IPS DF 19.7 (cell line): Measurements from ENCODE around the gene TMEM92.
"Not testable (repeated sequence)": the region's sequence is repeated elsewhere in the genome, so short reads cannot be mapped to it uniquely, and the experiment has no call there.

Experiments
- DNase-seq: peaks from one replicate; pipeline ENCODE4 v3.0.0-alpha.2; 2013; ENCODE audit warnings: low read depth, low spot score

The TMEM92 gene

DNA sequence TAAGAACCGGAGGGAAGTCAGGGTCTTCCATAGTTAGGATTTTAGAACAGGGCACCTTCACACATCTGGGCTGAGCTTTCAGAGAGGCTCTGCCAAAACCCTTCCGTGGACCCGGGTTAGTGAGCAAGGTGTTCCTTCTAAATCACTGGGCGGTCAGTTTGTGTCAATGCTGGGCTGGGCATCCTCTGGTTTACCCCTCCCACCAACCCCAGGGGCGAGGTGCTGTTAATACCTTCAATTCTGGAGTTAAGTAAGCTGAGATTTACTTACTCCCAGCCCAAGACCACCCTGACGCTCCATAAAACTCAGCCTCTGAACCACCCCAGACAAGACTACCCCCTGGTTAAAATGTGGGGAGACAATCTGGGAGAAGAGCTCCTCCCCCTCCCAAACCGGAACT is 1.0 kb downstream of the TMEM92 start:
- DNase-seq, result no peak

DNA sequence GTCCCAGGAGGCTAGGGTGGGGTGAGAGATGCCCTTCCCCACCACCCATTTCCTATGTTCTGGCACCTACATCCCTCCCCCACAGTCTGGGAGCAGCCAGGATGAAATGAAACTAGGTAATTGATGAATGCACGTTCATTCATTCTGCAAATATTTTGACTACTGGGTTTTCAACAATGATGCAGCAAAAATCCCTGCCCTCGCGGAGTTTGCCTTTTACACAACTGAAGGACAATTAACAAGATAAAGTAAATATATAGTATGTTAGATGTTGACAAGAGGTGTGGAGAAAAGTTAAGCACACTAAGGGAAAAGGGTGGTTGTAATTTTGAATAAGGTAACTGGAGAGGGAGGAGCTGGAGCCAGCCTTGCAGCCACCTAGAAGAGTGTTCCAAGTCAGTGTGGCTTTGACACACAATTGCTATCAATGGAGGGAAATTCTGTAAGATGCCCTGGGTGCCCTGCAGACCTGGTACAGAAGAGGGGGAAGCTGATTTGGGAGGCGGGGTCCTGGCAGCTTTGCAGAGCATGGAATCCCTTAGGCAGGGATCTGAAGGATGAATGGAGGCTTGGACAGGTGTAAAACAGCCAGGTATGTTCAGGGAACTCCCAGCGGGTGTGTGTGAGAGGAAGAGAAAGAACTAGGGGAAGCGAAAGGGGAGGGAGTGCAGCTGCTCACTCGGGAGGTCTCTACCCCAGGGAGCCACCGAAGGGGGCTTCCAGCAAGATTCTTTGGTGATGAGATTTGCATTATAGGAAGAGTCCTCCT is 2.5 kb downstream of the TMEM92 start:
- no peak for DNase-seq

DNA sequence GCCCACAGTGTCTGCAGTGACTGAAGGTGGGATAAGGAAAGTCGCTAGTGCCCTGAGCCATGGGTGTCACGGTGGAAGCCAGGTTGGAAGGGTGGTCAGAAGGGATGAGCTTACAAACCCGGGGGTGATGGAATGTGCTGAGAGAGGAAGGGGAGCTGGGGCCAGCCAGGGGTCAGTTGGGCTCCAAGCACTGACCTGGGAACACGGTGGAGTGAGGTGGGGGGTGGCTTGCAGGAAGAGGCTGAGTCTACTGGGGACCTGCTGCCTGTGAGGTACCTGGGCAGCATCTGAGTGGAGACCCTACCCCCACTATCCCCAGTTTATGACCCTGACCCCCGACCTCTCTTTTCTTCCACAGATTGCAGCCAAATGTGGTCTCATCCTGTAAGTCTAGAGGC is 3.1 kb downstream of the TMEM92 start:
- DNase-seq, result no peak

DNA sequence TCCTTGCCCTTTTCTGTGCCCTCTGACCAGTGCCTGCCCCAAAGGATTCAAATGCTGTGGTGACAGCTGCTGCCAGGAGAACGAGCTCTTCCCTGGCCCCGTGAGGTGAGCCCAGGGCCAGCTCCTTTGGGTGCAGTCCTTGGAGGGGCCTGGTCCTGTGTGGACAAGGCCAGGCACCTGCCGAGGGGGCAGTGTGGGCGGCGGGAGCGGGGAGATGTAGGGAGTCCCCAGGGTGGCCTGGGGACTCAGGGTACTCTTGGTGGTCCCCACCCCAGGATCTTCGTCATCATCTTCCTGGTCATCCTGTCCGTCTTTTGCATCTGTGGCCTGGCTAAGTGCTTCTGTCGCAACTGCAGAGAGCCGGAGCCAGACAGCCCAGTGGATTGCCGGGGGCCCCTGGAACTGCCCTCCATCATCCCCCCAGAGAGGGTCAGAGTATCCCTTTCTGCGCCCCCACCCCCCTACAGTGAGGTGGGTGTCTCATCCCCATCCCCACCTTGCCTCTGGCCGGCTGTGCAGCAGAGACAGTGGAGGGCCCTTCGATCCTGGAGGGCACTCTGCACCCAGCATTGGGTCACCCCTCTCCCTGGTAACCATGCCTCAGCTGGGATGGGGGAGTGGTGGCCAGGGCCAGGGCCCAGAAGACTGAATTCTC is 4.4 kb downstream of the TMEM92 start:
- no peak for DNase-seq

DNA sequence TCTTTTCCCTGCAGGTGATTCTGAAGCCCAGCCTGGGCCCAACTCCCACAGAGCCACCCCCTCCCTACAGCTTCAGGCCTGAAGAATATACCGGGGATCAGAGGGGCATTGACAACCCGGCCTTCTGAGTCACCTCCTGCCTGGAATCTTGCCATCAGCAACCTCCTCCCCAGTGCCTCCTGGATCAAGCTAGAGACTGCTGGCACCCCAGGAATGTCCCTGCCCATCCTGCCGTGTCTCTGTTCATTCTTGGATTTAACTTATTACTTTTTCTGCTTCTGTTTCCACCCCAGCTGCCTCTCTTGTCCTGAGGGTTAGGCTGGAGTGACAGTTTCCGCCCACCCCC is 4.9 kb downstream of the TMEM92 start:
- DNase-seq, result no peak

DNA sequence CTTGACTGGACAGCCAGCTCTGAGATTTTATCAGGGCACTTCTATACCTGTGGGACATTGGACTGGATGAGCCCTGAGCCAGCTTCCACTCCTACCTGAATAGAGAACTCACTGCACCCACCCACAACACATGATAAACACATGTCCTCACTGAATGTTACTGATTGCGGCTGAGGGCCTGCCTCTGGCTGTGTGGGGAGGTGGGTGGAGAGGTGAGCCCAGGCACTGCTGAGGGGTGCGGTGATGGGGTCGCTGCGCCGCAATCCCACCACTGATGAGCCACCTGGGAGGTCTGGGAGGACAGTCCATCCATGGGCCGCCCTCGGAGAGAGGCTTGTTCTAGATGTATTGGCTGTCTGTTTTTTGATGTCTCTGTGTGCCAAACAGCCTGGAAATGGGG is 5.4 kb downstream of the TMEM92 start:
- no peak for DNase-seq

DNA sequence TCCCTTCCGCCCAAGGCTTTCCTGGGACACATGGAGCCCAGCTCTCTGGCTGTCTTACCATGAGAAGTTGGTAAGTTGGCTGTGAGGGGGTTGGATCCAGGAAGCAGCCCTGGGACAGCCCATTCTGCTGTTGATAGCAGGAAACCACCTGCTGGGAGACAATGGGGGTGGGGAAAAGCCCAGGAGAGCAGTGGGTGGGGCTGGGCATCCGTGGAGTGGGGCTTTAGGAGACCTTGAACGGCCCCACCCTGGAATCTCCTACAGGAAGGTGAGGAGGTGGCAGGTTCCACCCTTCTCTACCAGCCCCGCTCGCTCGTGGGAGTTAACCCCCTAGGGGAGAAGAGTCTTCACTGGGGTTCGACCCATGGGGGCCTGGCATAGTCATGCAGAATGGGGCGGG is 5.8 kb downstream of the TMEM92 start:
- DNase-seq, result no peak

DNA sequence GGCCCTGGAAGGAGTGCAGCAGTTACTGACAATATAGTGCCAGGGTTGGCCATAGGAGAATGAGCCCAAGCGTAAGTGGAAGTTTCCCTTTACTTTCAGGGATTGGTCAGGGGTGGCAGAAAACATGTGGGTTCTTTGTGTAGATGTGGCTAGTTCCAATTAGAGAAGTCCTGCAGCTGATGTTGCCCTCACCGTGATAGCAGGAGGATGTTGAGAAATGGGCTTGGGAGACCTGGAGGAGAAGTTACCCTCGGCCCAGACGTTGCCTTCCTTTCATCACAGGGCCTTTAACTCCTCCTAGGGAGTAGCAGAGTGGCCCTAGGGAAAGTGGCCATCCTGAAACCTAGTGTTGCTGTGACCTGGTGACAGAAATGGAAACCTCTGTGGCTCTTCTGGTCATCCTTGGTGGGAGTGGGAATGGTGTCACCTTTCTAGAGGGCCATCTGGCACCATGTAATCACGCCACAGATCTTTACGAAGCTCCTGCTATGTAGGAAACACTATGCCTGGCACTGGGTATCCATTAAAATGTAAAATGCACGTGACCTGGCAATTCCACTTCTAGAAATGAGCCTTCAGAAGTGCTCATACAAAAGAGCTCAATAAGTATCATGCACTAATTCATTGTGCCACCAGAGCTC is 6.7 kb downstream of the TMEM92 start:
- DNase-seq, result no peak

DNA sequence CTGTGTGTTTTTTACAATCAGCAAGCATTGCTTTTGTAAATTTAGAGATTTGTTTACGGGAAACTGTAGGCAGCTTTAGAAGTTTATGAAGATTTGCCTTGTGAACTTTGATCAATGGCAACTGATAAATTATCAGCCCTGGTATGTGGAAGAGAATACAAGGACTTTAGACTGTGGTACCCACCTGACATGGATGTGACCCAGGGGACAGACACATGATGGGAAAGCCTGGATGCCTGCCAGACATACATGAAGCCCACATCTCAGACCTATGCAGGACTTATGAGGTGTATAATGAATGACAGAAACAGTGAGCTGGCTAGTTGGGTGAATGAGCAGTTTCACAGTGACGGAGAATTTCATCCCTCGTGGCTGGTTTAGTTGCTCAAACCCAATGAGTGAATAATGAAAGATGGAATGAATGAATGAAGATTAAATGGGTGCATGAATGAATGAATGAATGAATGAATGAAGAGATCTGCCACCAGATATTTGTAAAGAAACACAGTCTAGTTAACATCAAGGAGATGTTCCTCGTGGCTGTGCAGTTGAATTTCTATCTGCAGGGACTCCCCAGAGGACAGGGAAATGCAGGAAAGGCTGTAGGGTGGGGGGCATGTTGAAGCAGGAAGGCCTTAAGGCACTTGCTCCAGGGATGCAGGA is 7.6 kb downstream of the TMEM92 start:
- DNase-seq, result no peak

DNA sequence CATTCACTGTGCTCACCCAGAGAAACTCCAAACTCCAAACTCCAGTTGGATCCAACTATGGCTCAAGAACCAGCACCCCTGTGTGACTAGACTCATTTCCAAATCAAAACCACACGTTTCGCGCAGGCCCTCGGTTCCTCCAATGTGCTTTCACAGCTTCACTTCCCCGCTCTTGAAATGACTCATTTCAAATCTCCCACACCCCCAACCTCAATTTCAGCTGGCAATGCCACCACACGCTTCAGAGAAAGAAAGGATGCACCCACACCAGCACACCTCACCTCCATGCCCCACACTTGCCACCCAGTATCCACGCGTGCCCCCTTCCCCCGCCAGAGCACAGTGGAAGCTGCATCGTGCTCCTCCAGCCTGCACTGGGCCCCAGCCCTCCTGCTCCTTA is 9.0 kb downstream of the TMEM92 start:
- no peak for DNase-seq

DNA sequence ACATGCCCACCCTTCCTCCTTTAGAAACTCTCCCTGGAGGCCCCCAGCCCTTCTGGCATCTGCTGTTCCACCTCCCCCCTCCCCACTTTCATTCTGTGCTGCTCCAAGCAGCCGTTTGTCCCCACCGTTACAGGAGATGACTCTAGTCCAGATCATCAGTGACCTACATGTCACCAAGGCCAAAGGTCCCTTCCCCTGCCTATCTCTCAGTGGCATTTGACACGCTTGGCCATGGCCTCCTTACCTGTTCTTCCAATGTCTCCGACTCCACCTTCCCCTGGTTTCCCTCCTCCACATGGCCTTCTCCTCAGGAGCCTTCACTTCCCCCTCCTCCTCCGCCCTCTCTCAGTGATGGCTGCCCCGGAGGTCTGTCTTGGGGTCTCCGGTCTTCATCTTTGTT is 9.4 kb downstream of the TMEM92 start:
- no peak for DNase-seq

DNA sequence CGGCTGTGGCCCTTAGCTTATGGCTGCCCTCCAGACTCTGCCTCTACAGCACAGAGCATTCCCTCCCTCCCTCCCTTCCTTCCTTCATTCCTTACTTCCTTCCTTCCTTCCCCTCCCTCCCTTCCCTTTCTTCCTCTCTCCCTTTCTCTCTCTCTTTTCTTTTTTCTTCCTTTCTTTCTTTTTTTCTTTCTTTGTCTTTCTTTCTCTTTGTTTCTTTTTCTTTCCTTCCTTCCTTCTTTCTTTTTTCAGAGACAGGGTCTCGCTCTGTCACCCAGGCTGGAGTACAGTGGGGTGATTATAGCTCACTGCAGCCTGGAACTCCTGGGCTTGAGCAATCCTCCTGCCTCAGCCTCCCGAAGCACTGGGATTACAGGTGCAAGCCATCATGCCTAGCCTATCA is 11.7 kb downstream of the TMEM92 start:
- DNase-seq, result no peak

DNA sequence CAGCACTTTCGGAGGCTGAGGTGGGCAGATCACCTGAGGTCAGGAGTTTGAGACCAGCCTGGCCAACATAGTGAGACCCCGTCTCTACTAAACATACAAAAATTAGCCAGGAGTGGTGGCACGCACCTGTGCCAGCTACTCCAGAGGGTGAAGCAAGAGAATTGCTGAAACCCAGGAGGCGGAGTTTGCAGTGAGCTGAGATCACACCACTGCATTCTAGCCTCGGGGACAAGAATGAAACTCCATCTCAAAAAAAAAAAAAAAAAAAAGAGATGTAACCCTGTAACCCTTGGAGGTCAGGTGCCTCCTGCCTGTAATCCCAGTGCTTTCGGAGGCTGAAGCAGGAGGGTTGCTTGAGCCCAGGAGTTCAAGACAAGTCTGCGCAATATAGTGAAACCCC is 13.0 kb downstream of the TMEM92 start:
- not testable (repeated sequence) for DNase-seq

DNA sequence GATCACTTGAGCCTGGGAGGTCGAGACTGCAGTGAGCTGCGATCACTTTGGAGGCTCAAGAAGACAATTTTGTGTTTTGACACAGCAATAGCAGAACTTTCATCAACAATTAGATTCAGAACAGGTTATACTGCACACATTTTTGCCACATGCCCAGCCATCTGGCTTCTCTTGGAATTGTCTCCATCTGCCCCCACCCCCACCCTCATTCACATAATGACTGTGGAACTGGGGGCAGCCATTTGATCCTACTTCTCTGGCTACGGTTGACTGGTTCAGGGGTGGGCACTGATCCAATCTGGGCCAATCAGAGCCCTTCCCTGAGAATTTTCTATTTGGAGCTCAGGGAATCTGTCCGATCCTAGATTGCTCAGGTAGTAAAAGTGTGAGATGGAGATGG is 14.0 kb downstream of the TMEM92 start:
- no peak for DNase-seq

DNA sequence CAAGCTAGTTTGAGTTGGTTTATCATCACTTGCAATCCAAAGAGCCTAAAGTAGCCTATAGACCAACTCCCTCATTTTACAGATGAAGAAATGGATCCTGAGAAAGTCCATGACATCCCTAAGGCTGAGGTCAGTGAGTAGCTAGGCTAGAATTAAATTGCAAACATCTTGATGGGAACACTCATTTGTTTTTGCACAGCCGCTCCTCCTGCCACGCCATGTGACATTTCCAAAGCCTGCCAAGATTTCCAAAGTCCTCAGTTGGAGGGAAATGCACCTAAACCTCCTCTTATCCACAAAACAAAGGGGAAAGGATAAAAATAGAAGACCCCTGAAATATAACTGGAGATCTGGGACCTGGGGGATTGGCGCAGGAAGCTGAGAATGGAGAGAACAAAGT is 15.0 kb downstream of the TMEM92 start:
- DNase-seq, result no peak

DNA sequence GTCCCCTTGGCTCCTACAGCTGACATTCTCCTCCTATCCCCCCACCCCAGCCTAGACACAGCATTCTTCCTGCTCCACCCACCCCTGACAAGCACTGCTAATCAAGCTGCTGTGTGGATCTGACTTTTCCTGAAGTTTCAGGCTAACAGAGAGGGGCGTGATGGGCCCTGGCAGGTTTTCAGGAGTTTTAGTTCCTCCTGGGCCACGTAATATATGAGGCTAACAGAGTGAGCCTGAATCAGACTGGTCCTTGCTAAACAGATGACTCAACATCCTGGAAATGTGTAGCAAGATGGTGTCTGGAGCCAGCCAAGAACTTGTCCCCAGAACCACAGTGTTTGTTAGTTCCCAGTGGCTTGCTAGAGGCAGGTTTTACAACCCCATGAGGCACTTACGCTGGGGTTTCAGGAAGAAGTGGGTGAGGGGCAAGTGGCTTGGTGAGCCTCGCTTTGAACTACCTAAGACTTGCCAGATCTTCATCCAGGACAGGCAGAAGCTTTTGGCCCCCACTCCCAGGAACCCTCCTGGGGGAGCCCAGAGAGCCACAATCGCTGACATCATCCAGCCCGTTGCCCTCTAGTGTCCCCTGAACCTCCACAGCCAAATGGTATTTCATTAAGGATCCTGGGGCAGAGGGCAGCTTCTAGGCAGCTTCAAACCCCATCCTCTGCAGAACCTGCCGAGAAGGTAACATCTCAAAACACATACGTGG is 15.9 kb downstream of the TMEM92 start:
- no peak for DNase-seq

DNA sequence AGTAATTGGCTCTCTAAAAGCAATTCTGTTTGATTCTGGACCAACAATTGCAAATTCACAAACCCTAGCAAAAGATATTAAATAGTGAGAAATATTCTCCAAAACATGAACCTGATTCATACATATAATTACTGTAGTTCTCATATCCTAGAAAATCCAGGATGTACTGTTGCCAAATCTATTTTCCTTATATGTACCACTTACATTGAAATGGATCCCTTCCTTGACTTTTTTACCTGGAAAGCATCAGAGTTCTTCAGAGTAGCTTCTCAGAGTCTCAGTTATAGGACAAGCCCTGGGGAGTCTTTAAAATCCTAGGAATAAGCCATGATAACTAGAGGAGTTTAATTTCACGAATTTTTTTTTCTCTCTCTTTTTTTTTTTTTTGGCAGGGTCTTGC is 16.7 kb downstream of the TMEM92 start:
- DNase-seq, result no peak

DNA sequence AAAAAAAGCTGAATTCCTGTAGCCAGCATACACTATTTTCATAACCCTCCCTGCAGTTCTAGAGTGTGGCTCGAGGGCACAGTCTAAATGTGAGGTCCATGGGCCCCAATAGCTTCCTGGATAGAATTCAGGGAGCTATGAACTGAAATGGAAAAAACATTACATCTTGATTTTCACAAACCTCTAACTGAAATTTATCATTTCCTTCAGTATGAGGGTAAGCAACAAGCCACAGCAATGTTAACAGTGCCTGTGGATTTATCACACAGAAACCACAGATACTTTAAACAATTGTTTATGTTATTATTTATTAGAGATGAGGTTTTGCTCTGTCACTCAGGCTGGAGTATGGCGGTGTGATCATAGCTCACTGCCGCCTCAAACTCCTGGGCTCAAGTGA is 18.2 kb downstream of the TMEM92 start:
- no peak for DNase-seq

DNA sequence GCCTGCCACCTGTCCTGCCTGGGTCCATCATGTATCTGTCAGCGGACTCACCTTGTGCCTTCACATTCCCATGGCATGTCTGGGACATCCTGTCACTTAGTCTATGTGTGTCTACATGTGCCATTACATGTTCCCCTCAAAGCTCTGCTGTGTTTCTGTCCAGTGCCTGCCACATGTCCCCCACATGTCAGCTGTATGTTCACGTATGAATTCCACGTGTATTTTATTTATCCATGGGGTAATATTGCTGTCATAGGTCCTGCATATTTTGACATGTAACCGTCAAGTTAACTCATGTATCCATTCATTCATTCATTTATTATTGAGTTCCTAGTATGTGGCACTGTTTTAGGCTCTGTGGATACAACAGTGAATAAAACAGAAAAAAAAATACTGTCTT is 20.8 kb downstream of the TMEM92 start:
- DNase-seq, result no peak

DNA sequence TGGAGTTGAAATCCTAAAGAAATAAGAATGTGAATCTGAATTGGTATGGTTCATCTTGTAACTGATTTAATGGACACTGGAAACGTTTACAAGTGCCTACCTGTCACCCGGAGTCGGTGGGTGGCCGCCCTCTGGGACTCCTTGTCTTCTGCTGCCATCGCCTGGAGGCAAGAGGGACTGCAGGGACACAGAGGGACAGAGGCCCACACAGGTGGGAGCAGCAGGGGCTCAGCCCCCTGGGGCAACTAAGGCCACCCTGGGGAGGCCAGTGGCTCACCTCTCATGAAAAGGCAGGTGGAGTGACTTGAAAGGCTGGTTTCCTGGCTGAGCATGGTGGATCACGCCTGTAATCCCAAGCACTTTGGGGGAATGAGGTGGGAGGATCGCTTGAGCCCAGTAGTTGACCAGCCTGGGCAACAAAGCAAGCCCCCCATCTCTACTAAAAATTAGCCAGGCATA is 23.2 kb downstream of the TMEM92 start:
- DNase-seq, result no peak

DNA sequence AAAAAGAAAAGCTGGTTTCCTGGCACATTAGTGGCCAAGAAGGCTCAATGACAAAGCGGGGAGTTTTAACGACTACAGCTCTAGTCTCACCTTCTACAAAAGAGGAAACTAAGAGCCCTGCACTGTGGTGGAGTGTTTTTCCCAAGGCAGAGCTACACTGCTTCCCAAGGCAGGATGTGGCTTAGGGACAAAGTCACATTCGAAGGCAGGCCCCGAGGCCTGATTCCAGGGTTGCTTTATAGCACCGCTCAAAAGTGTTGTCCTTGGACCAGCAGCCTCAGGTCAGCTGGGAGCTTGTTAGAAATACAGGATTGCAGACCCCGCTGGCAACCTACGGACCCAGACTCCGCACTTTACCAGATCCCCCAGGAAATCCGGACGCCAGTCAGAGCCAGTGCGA is 23.8 kb downstream of the TMEM92 start:
- no peak for DNase-seq

DNA sequence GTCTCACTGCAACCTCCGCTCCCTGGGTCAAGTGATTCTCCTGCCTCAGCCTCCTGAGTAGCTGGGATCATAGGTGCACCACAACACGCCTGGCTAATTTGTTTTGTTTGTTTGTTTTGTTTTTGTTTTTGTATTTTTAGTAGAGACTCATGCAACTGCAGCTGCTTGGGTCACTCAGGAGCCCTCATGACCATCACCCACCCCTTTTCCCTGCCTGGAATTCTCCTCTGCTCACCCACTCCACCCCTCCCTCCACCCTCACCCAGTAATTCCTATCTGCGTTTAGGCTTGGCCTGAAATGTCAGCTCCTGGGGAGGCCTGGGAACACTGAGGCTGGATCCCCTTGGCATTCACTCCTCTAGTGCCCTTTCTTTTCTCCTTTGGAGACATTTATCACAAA is 25.5 kb downstream of the TMEM92 start:
- no peak for DNase-seq
